Measurements from ENCODE around the gene CACNA1I.

DNA sequence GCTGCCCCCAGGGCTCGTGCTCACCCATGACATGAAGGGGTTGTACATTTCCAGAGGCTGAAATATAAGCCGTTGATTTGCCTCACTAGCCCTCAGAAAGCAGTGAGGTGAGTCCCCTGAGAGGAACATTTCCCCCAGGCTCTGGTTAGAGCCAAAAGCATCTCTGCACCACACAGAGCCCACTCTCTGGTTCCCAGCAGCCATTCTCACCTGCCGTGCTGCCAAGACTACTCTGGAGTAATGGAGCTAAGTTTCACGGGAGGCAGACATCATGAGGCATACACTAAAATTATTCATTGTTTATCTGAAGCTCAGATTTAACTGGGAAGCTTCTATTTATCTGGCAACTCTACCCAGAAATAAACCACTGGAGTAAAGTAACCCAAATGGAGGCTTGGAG lies 40.8 kb downstream of the CACNA1I start:
- TF ChIP-seq, protein P1, sequence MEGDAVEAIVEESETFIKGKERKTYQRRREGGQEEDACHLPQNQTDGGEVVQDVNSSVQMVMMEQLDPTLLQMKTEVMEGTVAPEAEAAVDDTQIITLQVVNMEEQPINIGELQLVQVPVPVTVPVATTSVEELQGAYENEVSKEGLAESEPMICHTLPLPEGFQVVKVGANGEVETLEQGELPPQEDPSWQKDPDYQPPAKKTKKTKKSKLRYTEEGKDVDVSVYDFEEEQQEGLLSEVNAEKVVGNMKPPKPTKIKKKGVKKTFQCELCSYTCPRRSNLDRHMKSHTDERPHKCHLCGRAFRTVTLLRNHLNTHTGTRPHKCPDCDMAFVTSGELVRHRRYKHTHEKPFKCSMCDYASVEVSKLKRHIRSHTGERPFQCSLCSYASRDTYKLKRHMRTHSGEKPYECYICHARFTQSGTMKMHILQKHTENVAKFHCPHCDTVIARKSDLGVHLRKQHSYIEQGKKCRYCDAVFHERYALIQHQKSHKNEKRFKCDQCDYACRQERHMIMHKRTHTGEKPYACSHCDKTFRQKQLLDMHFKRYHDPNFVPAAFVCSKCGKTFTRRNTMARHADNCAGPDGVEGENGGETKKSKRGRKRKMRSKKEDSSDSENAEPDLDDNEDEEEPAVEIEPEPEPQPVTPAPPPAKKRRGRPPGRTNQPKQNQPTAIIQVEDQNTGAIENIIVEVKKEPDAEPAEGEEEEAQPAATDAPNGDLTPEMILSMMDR (IDR thresholded peaks at IDR 0.05; ENCODE audit: low read depth, low read length), result no peak
- TF ChIP-seq MYC (IDR thresholded peaks at IDR 0.05; ENCODE audit: low read depth, low read length) (no peak), POLR2A (IDR thresholded peaks at IDR 0.05; ENCODE audit: extremely low read depth, insufficient read length) (no peak)
